Transverse colon (tissue), 3 donors: ENCODE measurements around the gene GLYR1.

Experiments used
- EP300 ChIP-seq: sonication (generic); formaldehyde crosslinking; IDR thresholded peaks from one replicate; pipeline ENCODE4 v1.6.1; 2017; ENCODE audit warnings: antibody characterized with exemption, low read depth
- POLR2A ChIP-seq: fragments of 450-650 bp; IDR thresholded peaks from one replicate; pipeline ENCODE4 v1.6.1; 2016; ENCODE audit warnings: antibody characterized with exemption, mild to moderate bottlenecking, moderate library complexity
- TF ChIP-seq, protein P1 (sequence below), 5 experiments: fragments of 200-600 bp in 3 of 5; fragments of 450-650 bp in 2 of 5; sonication (generic) in 3 of 5; IDR thresholded peaks; 1 replicate in 2 of 5; 2 replicates in 3 of 5; pipeline ENCODE4 v1.5.1; 2016 to 2017; ENCODE audit warnings: antibody characterized with exemption in 5 of 5, inconsistent platforms in 3 of 5, mild to moderate bottlenecking in 2 of 5, moderate library complexity in 1 of 5

DNA sequence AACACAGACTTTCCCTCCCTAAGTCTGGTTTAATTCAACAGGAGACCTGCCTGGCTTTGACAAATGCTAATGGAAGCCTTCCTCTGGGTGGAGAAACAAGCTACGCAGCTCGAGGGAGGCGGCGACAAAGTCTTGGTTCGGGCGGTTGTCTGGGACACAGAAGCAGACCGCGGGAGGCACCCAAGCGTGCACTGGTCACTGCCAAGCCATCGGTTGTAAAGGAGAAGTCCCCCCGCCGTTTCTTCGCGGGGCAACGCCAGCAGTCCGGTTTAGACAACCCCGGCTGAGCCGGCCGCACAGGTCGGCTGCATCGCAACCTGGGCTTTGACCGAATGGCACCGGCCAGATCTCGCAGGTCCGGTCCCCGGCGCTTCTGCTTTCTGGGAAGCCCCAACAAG, 586 bp downstream of the GLYR1 start:
- TF ChIP-seq, protein P1, sequence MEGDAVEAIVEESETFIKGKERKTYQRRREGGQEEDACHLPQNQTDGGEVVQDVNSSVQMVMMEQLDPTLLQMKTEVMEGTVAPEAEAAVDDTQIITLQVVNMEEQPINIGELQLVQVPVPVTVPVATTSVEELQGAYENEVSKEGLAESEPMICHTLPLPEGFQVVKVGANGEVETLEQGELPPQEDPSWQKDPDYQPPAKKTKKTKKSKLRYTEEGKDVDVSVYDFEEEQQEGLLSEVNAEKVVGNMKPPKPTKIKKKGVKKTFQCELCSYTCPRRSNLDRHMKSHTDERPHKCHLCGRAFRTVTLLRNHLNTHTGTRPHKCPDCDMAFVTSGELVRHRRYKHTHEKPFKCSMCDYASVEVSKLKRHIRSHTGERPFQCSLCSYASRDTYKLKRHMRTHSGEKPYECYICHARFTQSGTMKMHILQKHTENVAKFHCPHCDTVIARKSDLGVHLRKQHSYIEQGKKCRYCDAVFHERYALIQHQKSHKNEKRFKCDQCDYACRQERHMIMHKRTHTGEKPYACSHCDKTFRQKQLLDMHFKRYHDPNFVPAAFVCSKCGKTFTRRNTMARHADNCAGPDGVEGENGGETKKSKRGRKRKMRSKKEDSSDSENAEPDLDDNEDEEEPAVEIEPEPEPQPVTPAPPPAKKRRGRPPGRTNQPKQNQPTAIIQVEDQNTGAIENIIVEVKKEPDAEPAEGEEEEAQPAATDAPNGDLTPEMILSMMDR (IDR thresholded peaks at IDR 0.05) = no peak
- TF ChIP-seq POLR2A (no peak), EP300 (no peak)
